ENCODE results near the gene GPR89B.

GRCh38 chr1:147897029-147897752 is 31.0 kb upstream of the GPR89B start:
- TF ChIP-seq, protein P1, sequence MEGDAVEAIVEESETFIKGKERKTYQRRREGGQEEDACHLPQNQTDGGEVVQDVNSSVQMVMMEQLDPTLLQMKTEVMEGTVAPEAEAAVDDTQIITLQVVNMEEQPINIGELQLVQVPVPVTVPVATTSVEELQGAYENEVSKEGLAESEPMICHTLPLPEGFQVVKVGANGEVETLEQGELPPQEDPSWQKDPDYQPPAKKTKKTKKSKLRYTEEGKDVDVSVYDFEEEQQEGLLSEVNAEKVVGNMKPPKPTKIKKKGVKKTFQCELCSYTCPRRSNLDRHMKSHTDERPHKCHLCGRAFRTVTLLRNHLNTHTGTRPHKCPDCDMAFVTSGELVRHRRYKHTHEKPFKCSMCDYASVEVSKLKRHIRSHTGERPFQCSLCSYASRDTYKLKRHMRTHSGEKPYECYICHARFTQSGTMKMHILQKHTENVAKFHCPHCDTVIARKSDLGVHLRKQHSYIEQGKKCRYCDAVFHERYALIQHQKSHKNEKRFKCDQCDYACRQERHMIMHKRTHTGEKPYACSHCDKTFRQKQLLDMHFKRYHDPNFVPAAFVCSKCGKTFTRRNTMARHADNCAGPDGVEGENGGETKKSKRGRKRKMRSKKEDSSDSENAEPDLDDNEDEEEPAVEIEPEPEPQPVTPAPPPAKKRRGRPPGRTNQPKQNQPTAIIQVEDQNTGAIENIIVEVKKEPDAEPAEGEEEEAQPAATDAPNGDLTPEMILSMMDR (IDR thresholded peaks at IDR 0.05): no peak
- TF ChIP-seq POLR2A (IDR thresholded peaks at IDR 0.05): no peak

All from uterus (tissue), 2 donors.